Pancreas (tissue), 10 donors: ENCODE measurements around the gene ZYG11B. TPM values are rescaled to one million over a fixed set of nuclear protein-coding genes. Genes with fewer than 3 reads are reported as not detected.

ENCODE experiments used
- ATAC-seq, 4 donors: fragments of 200-7000 bp; cut with Tn5 transposase; one replicate each; pipeline versions ENCODE4 v1.8.0 to v1.9.1; 2020; ENCODE audit warnings: mild to moderate bottlenecking in 4 of 4, moderate library complexity in 4 of 4
- DNase-seq, 6 donors: peaks; one replicate each; pipeline ENCODE4 v3.0.0-alpha.2; 2020
- FAIRE-seq: peaks from 2 replicates; lab custom pipeline; 2012; peaks lifted over from hg19 to GRCh38; lab: Jason Lieb, UNC
- H3K27ac ChIP-seq, 4 donors: fragments of 200-600 bp; sonication (generic); 1 replicate in 3 of 4; 2 replicates in 1 of 4; pipeline versions ENCODE4 v1.5.0 to v1.8.0; 2020
- H3K27me3 ChIP-seq, 4 donors: fragments of 200-600 bp; one replicate each; pipeline ENCODE4 v1.8.0; 2021
- H3K36me3 ChIP-seq, 3 donors: fragments of 200-600 bp; sonication (generic) in 1 of 3; one replicate each; pipeline versions ENCODE4 v1.5.0 to v1.8.0; 2020 to 2021
- H3K4me1 ChIP-seq, 3 donors: fragments of 200-600 bp; one replicate each; pipeline ENCODE4 v1.8.0; 2021
- H3K4me3 ChIP-seq, 4 donors: fragments of 200-600 bp; sonication (generic) in 2 of 4; one replicate each; pipeline versions ENCODE4 v1.5.0 to v1.8.0; 2020 to 2021
- H3K9me3 ChIP-seq, 4 donors: fragments of 200-600 bp; one replicate each; pipeline ENCODE4 v1.8.0; 2021
- CTCF ChIP-seq, 4 donors: fragments of 200-600 bp; sonication (generic) in 3 of 4; IDR thresholded peaks; one replicate each; pipeline versions ENCODE4 v1.5.0 to v1.8.0; 2021; ENCODE audit warnings: antibody characterized with exemption in 4 of 4
- WGBS, 2 donors: extraction: QIAGEN DNeasy Blood & Tissue Kit; methylation state at CpG; one replicate each; pipeline ENCODE4 v1.1.7; 2013; 5-methylcytosine and 5-hydroxymethylcytosine counted together
- intact Hi-C, 3 donors: fragments of 100-400 bp; cut with DNase I; formaldehyde crosslinking; loops; one replicate each; pipeline versions ENCODE4 v1.11.1 to v1.14.2; 2022
- polyA plus RNA-seq, 2 donors: library from polyadenylated mRNA; stranded (reverse); fragments of 200-250 nt; gene quantifications; one replicate each; pipeline ENCODE4 v1.2.3, GENCODE V29; 2013
- total RNA-seq, 6 donors: library from RNA; stranded (reverse); fragmentation: NEBNext Ultra II Directional in 4 of 6; extraction: Animal tissue kit (Norgen Biotek cat#: 25700) in 4 of 6; gene quantifications; one replicate each; pipeline versions ENCODE4 v1.2.1 to v1.2.4, GENCODE V29; 2021 to 2023
- donor health status: healthy with polysubstance abuse.
- donor health status: DM: no; HTN: no; CAD: no; lungs with moderate emphysema.
- donor health status: DM: no; HTN: no; CAD: no.
- donor health status: control.
- donor health status: control.
- donor health status: Bipolar disorder and iron deficiency.
- donor health status: DM: yes; HTN: yes; CAD: no.
- donor health status: DM: no; HTN: no; CAD: no.
- donor health status: DM: no; HTN: no; CAD: no.
- donor health status: DM: yes; HTN: yes; CAD: no.

ZYG11B gene
- total and polyA plus RNA-seq, 8 donors: 3.2 to 12.9 (median 7.2) TPM

- Histone ChIP-seq H3K4me1 (no peaks in the 10 kb centered on the region), H3K36me3 (no peaks in the 10 kb centered on the region), H3K9me3 (no peaks in the 10 kb centered on the region), H3K27ac (no peak overlapping the region), H3K27me3 (no peaks in the 10 kb centered on the region), H3K4me3 (no peak overlapping the region)
- FAIRE-seq (no peak), DNase-seq (no peak), ATAC-seq (no peak)
- 86 to 90% methylated on average over 5 of the region's 5 CpGs for WGBS, 2 donors
- no peak for TF ChIP-seq CTCF (IDR thresholded peaks at IDR 0.05)
- intact Hi-C loops: no loop called here
Observed at GRCh38 chr1:52738148-52738547, 11.9 kb downstream of the ZYG11B start.

DNA sequence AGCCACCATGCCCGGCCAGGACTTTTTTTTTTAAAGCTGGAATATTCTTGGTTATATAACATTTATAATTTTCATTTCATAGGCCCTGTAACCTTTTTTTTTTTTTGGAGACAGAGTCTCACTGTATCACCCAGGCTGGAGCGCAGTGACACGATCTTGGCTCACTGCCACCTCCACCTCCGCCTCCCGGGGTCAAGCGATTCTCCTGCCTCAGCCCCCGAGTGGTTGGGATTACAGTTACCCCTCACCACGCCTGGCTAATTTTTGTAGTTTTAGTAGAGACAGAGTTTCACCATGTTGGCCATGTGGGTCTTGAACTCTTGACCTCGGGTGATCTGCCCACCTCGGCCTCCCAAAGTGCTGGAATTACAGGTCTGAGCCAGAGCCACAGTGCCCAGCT, 12.6 kb downstream of the ZYG11B start:
- Histone ChIP-seq H3K27ac (no peak overlapping the region), H3K36me3 (no peaks in the 10 kb centered on the region), H3K4me3 (no peak overlapping the region), H3K27me3 (no peaks in the 10 kb centered on the region), H3K4me1 (no peaks in the 10 kb centered on the region), H3K9me3 (no peaks in the 10 kb centered on the region)
- FAIRE-seq: no peak
- TF ChIP-seq CTCF (IDR thresholded peaks at IDR 0.05): no peak
- ATAC-seq: no peak
- no peak for DNase-seq
- WGBS, 2 donors: 80 to 84% methylated on average over 10 of the region's 10 CpGs
- intact Hi-C loops: no loop called here

DNA sequence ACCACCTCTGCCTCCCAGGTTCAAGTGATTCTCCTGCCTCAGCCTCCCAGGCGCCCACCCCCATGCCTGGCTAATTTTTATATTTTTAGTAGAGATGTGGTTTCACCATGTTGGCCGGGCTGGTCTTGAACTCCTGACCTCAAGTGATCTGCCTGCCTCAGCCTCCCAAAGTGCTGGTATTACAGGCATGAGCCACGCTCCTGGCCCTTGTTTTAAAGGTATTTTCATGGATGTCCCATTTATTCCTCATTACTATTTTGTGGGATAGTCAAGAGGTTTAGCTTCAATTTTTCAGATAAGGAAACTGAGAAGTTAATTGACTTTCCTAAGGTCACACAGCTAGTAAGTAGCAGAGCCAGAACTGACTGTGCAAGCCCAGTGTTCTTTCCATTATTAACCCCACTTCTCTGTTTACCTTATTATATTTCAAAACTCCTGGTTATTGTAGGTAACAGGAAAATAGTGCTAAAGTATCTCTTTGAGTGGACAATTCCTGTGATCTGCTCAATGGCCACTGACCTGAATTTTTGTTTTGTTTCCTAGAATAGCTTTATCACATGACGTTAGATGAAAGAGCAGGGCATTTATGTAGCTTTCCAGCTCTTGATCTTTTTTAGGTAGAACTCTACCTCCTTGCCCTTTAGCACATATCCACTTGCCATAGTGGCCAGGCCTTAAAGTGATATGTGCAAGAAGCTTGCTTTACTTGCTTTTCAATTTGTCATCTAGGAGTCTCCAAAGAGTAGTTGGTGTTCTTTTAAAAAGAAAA, 13.6 kb downstream of the ZYG11B start:
- Histone ChIP-seq H3K36me3 (no peaks in the 10 kb centered on the region), H3K27me3 (no peaks in the 10 kb centered on the region), H3K9me3 (no peaks in the 10 kb centered on the region), H3K4me3 (no peak overlapping the region), H3K4me1 (no peaks in the 10 kb centered on the region), H3K27ac (no peak overlapping the region)
- 74 to 79% methylated on average over 4 of the region's 4 CpGs for WGBS, 2 donors
- intact Hi-C loops: no loop called here
- DNase-seq (no peak), FAIRE-seq (no peak), ATAC-seq (peak in 2 of 4 donors; percentile 29 to 30)
- no peak for TF ChIP-seq CTCF (IDR thresholded peaks at IDR 0.05)

DNA sequence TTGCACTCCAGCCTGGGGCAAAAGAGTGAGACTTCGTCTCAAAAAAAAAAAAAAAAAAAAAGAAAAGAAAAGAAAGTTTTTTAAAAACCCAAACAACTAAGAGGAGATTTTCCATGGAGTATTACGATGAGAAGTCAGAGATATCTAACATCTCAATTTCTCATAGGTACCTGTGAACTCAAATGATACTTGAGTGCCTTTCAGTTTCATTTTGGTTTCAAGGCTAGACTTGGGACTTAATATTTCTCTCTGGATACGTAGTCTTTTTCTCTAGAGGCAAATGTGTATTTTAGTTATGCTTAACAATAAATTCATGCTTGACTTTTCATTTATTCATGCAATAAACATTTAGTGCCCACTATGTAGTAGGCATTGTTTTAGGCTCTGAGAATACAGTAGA, 15.0 kb downstream of the ZYG11B start:
- TF ChIP-seq CTCF (IDR thresholded peaks at IDR 0.05): no peak
- intact Hi-C loops: no loop called here
- ATAC-seq: no peak
- no peaks in the 10 kb centered on the region for H3K27me3 ChIP-seq
- DNase-seq: no peak
- no peaks in the 10 kb centered on the region for H3K36me3 ChIP-seq
- no peak overlapping the region for H3K4me3 ChIP-seq
- no peak overlapping the region for H3K27ac ChIP-seq
- no peak for FAIRE-seq
- no peaks in the 10 kb centered on the region for H3K9me3 ChIP-seq
- 91 to 93% methylated on average over 3 of the region's 3 CpGs for WGBS, 2 donors
- H3K4me1 ChIP-seq: no peaks in the 10 kb centered on the region

DNA sequence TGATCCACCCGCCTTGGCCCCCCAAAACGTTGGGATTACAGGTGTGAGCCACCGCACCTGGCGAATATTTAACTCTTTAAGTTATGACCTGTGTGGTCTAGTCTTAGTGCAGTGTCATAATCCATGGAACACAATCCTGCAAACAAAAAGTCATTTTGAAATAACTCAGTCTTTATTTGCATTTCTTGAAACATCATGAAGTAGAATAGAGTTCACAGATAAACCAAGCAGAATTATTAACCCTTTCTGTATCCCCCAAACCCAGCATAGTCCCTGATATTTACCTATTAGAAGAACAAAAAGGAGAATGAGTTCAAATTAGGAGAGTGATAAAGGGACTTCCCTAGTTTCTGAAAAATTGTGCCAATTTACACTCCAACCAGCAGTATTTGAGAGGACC, 19.9 kb downstream of the ZYG11B start:
- intact Hi-C loops: no loop called here
- no peaks in the 10 kb centered on the region for H3K27me3 ChIP-seq
- H3K4me3 ChIP-seq: no peak overlapping the region
- no peaks in the 10 kb centered on the region for H3K9me3 ChIP-seq
- no peak overlapping the region for H3K27ac ChIP-seq
- peaks cover 0 to 7% (median under 1%) of the 10 kb centered on the region in 3 donors for H3K4me1 ChIP-seq
- TF ChIP-seq CTCF (IDR thresholded peaks at IDR 0.05): no peak
- H3K36me3 ChIP-seq: no peaks in the 10 kb centered on the region
- FAIRE-seq (no peak), DNase-seq (no peak), ATAC-seq (no peak)
- WGBS, 2 donors: 60 to 67% methylated on average over 4 of the region's 4 CpGs
